GM18951 (cell line): ENCODE data around the gene DSCAM.

Experiments used
- POLR2A ChIP-seq: IDR thresholded peaks from 4 replicates; pipeline ENCODE4 v1.6.1; 2011; ENCODE audit warnings: mild to moderate bottlenecking; ENCODE audit not compliant: insufficient read length, insufficient read depth; ENCODE audit errors: extremely low read depth
- in situ Hi-C: fragments of 300-500 bp; cut with MboI; formaldehyde crosslinking; loops from one replicate; pipeline ENCODE4 v1.12.0; 2022; ENCODE audit warnings: low sequenced_read_pairs, mixed read lengths, inconsistent platforms; ENCODE audit not compliant: unreplicated experiment

DSCAM gene

DNA sequence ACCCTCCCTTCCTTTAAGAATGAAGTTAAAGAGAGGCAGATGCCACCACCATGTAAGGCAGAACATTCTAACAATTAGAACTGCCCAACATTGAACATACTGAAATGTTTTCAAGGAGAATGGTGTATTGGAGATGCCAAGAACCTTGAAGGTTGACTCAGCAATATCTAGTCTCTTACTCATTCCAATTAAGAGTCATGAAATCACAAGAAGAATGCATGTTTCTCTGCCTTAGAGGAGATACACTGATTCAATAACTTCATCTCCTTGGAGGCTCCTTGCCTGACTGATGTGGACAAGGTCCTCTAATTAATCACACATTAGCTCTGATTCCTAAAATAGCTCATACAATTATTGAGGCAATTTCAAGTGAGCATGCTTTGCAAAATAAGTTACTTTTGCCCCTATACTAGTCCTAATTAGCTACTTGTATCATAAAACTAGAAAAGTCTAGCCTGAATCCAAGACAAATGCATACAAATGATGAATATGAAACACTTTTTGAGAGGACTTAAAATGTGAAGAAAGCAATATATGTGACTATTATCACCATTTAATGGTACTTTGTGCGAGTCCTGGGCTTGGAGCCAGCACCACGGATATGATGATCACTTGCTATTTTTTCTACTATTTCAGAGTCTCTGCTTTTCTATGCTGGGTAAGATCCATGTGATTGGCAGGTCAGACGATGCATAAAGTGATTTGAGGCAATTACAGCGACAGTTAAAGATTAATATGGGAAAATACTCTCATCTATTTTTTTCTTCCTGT lies 114.5 kb downstream of the DSCAM start:
- in situ Hi-C loops: no loop called here

DNA sequence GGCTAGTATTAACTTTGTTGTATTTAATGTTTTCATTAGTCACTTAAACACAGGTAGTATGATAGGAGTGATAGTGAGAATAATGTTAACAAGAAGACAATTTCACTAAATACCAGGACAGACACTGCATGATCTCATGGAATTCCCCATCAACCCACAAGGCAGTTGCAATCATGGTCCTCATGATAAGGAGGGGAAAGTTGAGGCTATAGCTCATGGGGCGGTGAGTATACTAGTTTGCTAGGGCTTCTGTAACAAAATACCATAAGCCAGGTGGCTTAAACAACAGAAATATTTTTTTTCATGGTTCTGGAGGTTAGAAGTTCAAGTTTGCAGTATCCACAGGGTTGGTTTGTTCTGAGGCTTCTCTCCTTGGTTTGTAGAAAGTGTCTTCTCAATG lies 115.8 kb downstream of the DSCAM start:
- no peak for TF ChIP-seq POLR2A
- in situ Hi-C loops: no loop called here

More for the DNA sequence above, 114.5 kb downstream of the DSCAM start:
- TF ChIP-seq POLR2A: no peak

DNA sequence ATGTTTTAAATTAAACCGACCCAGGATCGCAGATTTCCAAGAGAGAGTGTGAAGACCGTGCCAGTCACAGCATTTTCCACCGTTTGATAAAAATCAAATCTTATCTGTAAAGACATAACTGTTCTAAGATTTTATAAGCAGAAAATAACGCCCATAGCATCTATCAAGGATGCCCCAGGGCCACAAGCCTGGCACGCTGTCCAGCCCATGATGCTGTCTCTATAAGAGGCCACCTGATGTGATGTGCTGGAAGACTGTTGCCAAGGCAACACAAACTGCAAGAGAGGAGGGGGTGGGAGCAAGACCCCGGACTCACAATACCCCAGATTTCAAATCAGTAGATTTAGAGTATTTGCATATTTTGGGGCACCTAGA lies 116.5 kb downstream of the DSCAM start:
- in situ Hi-C loops: no loop called here
- no peak for TF ChIP-seq POLR2A

DNA sequence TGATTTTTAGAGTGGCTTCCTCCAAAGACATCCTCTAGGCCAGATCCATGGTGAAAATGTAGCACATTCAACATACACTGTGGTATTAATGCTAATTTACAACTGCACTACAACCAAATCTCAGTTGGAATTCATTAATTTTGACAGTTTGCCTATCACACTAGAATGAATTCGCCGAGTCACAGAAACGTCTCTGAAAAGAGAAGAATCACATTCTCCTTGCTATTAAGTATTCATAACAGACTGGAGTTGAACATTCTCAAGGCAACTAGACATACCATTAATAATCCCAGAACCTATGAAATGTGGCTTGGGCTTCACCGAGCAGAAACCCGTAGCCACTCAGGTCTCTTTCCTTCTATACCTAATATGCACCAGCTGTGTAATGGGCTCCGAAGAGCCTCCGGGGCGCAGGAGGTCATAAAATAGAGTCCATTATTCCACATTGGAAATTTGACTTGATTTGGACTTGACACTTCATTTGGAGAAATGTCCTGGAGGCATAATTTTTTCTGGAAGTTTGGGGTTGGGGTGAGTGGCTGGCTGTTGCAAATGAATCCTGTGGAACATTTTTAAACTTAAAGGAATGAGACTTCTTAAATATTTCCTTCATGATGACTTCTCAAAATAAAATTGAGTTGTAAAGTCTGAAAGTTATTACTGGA lies 117.1 kb downstream of the DSCAM start:
- in situ Hi-C loops: no loop called here
- no peak for TF ChIP-seq POLR2A

DNA sequence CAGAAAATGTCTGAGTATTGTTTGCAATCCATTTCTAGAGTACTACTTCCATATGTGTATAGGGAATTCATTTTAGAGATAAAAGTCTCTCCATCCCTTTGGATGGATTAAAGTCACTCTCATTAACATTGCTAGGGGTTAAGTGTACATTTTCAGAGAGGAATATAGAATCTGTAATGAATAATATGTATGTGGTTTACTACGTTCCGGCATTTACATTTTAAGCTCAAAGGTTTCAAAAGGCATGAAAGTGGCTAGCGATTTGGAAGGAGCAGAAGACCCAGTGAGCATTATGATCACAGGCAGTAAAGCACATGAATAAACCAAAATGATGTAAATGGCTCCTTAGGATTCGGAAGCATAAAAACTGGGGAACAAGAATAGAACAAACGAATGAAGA lies 123.0 kb downstream of the DSCAM start:
- in situ Hi-C loops: no loop called here

DNA sequence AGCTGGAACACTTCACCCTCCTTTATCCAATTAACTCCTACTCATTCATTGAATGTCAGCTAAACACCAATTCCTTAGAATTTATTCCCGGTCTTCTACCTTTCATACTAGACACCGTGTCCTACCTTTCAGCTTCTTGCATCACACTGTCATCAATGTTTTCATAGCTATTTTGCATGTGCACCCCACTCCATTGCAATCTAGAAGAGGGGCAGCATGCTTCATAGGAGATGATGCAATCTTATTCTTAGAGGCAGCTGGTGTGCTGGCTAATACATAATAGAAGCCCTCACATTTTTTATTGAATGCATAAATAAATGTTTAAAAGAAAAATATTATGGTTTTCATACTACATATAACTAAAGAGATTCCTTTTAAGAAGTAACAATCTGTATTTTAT lies 123.6 kb downstream of the DSCAM start:
- in situ Hi-C loops: no loop called here
- TF ChIP-seq POLR2A: no peak

More for the DNA sequence above, 123.0 kb downstream of the DSCAM start:
- TF ChIP-seq POLR2A: no peak

DNA sequence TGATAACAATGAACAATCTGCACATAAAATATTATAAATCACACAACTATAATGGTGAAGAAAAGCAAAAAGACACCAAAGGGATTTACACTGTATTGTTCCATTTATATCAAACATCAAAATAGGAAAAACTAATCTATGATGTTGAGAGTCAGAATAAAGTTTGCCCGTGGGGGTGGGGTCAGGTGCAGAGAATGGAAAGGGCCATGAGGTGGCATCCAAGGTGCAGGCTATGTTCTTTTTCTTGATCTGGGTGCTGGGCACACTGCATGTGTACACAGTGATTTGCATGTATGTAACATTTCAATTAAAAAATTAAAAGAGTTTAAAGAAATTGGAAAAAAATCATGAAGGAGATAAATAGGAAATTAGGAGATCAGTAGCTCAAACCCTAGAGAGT lies 127.3 kb downstream of the DSCAM start:
- in situ Hi-C loops: no loop called here
- no peak for TF ChIP-seq POLR2A

DNA sequence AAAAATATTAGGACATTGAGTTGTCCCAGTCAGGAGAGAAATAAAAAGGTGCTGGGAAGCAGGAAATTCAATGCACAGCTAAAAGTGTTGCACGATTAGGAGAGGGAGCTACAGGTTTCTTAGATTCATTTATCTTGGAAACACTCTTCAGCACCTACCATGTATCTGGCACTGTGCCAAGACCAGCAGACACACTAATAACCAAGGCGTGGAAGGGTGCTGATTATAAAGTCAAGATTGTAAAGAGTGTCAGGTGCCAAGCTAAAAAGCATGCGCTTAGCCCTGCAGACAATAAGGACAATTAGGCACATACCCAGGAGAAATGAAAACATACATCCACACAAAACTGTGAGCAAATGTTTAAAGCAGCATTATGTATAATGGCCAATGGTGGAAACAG lies 129.9 kb downstream of the DSCAM start:
- TF ChIP-seq POLR2A: no peak
- in situ Hi-C loops: no loop called here

DNA sequence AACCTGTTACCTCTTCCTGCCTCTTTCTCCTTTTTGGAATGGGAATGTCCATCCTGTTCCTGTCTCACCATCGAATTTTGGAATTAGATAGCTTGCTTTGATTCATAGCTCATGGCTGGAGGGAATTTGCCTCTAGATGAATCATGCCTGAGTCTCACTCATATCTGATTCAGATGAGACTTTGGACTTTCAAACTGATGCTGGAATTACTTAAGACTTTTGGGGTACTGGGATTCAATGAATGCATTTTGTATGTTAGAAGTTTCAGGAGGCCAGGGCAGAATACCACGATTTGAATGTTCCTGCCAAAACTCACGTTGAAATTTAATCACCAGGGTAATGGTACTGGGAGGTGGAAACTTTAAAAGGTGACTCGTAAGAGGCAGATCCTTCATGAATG lies 132.4 kb downstream of the DSCAM start:
- in situ Hi-C loops: no loop called here
- no peak for TF ChIP-seq POLR2A

DNA sequence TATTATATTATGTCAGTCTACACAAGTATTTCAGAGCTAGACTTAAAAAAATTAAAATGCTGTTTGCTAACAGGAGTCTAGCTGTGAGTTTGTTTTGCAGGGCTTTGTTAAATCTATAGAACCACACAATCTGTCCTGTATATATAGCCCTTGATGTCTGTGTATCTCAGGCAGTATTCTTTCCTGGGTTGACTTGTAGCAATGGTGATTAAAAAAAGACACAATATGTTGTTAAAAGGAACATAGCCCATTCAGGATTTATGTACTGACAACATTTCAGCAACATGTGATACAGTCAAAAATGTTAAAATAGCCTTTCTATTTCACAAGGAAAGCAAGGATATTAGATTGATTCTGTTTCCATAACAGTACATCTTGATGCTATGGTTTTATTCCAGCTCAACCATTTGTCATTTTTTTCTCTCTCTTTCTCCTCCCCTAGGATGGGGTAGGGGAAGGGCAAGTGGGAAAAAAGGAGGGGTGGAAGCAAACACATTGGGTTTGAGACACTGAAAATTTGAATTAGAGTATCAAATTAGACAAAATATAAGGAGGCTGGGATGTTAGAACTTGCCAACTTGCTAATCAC lies 139.2 kb downstream of the DSCAM start:
- in situ Hi-C loops: no loop called here

DNA sequence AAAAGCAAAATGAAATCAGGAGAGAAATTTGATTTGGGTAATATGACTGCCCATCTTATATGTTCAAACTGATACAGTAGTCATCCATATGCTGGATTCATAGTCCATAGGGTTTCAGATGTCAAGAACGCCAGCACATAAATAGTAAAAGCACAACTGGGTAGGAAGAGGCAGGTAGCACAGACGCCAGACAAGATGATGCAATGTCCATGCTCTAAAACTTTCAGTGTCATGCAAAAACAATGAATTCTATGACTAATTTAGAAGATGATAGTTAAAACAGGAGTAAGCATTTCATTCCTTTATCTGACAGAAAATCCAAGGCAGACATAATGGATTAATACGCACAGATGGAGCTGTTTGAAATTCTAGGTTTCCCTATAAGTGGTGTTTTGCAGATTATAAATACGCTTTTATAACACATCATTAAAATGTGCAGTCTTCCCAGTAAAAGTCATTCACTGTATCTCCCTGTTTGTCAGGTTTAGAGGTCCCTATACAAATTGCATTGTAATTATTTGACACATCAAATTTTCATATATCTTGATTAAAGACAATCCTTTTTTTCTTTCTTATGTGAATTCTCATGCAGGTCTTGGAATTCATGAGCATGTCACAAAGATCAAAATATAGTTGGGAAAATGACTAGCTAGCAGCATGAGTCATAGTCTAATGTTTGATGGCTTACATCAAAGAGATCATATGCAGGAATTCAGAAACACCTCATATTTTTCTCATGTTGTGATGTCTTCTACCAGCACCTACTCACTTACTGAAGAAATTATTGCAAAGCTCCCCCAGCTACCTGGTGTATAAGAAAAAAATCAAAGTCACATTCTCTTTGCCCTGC lies 139.9 kb downstream of the DSCAM start:
- no peak for TF ChIP-seq POLR2A

More for the DNA sequence above, 139.2 kb downstream of the DSCAM start:
- no peak for TF ChIP-seq POLR2A

DNA sequence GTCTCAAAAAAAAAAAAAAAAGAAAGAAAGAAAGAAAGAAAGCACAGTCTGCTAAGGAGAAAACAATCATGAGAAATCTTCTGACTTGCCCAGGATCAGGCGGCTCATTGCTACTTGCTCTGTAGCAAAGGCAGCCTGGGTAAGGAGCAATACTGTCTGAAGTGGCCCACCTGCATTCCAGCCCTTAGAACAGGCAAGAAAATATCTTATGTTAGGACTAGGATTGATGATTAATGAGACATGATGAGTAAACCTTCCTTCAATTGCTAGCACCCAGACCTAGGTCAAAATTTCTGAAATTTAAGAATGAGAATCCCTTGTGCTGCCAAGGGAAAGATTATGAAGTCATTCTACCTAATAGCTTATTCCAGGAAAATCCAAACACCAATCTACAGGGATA lies 140.8 kb downstream of the DSCAM start:
- no peak for TF ChIP-seq POLR2A
- in situ Hi-C loops: no loop called here

More for the DNA sequence above, 139.9 kb downstream of the DSCAM start:
- in situ Hi-C loops: no loop called here

DNA sequence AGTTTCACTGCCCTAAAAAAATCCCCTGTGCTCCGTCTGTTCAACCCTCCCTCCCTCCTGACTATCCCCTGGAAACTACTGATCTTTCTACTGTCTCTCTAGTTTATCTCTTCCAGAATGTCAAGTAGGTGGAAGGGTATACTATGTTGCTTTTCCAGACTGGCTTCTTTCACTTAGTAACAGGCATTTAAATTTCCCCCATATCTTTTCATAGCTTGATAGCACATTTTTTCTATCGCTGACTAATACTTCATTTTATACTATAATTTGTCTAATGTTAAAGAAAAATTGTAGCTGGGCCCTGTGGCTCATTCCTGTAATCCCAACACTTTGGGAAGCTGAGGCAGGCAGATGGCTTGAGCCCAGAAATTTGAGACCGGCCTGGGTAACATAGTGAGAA lies 142.8 kb downstream of the DSCAM start:
- TF ChIP-seq POLR2A: no peak
- in situ Hi-C loops: no loop called here
